ENCODE results near the gene RAE1. TPM values are rescaled to one million over a fixed set of nuclear protein-coding genes. Genes with fewer than 3 reads are reported as not detected.

Gene RAE1
- total RNA-seq, 2 donors from 2014 or later = 14.3 to 14.5 TPM

GRCh38 chr20:57394121-57395082, 43.3 kb downstream of the RAE1 start:
- intact Hi-C loops (cut with DNase I) = loop anchor here (5.0 kb wide), 2 partner anchors 43 to 98 kb away; no protein-coding TSS in a partner anchor
- DNase-seq (peak; percentile 22), ATAC-seq (no peak)

GRCh38 chr20:57395111-57395966, 44.3 kb downstream of the RAE1 start:
- DNase-seq = peak; percentile 78
- peak; percentile 45 to 56 for ATAC-seq
- intact Hi-C loops (cut with DNase I) = loop anchor here (5.0 kb wide), 2 partner anchors 42 to 97 kb away; no protein-coding TSS in a partner anchor

GRCh38 chr20:57396212-57396983, 45.3 kb downstream of the RAE1 start:
- no peak for ATAC-seq
- intact Hi-C loops (cut with DNase I) = loop anchor here (5.0 kb wide), 2 partner anchors 41 to 96 kb away; no protein-coding TSS in a partner anchor
- peak; percentile 23 for DNase-seq

GRCh38 chr20:57396984-57397692, 46.1 kb downstream of the RAE1 start:
- intact Hi-C loops (cut with DNase I) = loop anchor here (5.0 kb wide), 2 partner anchors 40 to 95 kb away; no protein-coding TSS in a partner anchor
- peak; percentile 14 for DNase-seq

GRCh38 chr20:57397693-57398108, 46.6 kb downstream of the RAE1 start:
- intact Hi-C loops (cut with DNase I) = loop anchor here (5.0 kb wide), 2 partner anchors 40 to 95 kb away; no protein-coding TSS in a partner anchor
- ATAC-seq (no peak), DNase-seq (peak; percentile 26)

More at GRCh38 chr20:57396984-57397692, 46.1 kb downstream of the RAE1 start:
- ATAC-seq = no peak

GRCh38 chr20:57398231-57398821, 47.3 kb downstream of the RAE1 start:
- intact Hi-C loops (cut with DNase I) = loop anchor here (5.0 kb wide), 2 partner anchors 39 to 94 kb away; no protein-coding TSS in a partner anchor
- peak; percentile 14 to 25 for ATAC-seq
- DNase-seq = peak; percentile 57

GRCh38 chr20:57398901-57399535, 48.0 kb downstream of the RAE1 start:
- intact Hi-C loops (cut with DNase I) = loop anchor here (5.0 kb wide), 2 partner anchors 38 to 93 kb away; no protein-coding TSS in a partner anchor
- DNase-seq (peak; percentile 18), ATAC-seq (no peak)

- peak; percentile 51 for DNase-seq
- ATAC-seq = peak; percentile 12 to 14
- intact Hi-C loops (cut with DNase I) = loop anchor here (5.0 kb wide), 2 partner anchors 38 to 93 kb away; no protein-coding TSS in a partner anchor
Measured at GRCh38 chr20:57399587-57400155, 48.6 kb downstream of the RAE1 start.

- DNase-seq (peak; percentile 17), ATAC-seq (no peak)
- intact Hi-C loops (cut with DNase I) = no loop called here
Measured at GRCh38 chr20:57400231-57400701, 49.2 kb downstream of the RAE1 start.

GRCh38 chr20:57400821-57401564, 49.9 kb downstream of the RAE1 start:
- intact Hi-C loops (cut with DNase I) = no loop called here
- ATAC-seq = no peak
- peak; percentile 16 for DNase-seq

- DNase-seq (no peak), ATAC-seq (no peak)
- intact Hi-C loops (cut with DNase I) = no loop called here
Measured at GRCh38 chr20:57401565-57401918, 50.5 kb downstream of the RAE1 start.

GRCh38 chr20:57402206-57403125, 51.4 kb downstream of the RAE1 start:
- intact Hi-C loops (cut with DNase I) = no loop called here
- DNase-seq (peak; percentile 11), ATAC-seq (no peak)

- ATAC-seq = no peak
- DNase-seq = peak; percentile 16
- intact Hi-C loops (cut with DNase I) = no loop called here
Measured at GRCh38 chr20:57403216-57403615, 52.2 kb downstream of the RAE1 start.

GRCh38 chr20:57404006-57404405, 53.0 kb downstream of the RAE1 start:
- intact Hi-C loops (cut with DNase I) = no loop called here
- DNase-seq (peak; percentile 12), ATAC-seq (no peak)
